Endothelial cell of umbilical vein (primary cell): ENCODE results near the gene DCLK2.

Experiments
- EZH2 ChIP-seq: IDR thresholded peaks from 2 replicates; pipeline ENCODE4 v1.6.1; 2012; ENCODE audit warnings: borderline replicate concordance, low read depth, mild to moderate bottlenecking, moderate library complexity, low read length, inconsistent platforms; ENCODE audit not compliant: severe bottlenecking
- FOS ChIP-seq: IDR thresholded peaks from 2 replicates; pipeline ENCODE4 v1.6.1; 2011; ENCODE audit warnings: mild to moderate bottlenecking, low read length, moderate library complexity, borderline replicate concordance; ENCODE audit not compliant: insufficient read depth
- GATA2 ChIP-seq: IDR thresholded peaks from 2 replicates; pipeline ENCODE4 v1.7.0; 2011; ENCODE audit warnings: low read depth, mild to moderate bottlenecking, moderate library complexity, mixed read lengths, low read length; ENCODE audit not compliant: insufficient read length, insufficient read depth
- JUN ChIP-seq: IDR thresholded peaks from 2 replicates; pipeline ENCODE4 v1.6.1; 2011; ENCODE audit warnings: borderline replicate concordance, low read depth; ENCODE audit not compliant: insufficient read length, insufficient read depth
- MYC ChIP-seq: IDR thresholded peaks from one replicate; pipeline ENCODE4 v1.6.1; 2011; ENCODE audit warnings: mild to moderate bottlenecking, low read depth, low read length
- POLR2A ChIP-seq: IDR thresholded peaks from 2 replicates; pipeline ENCODE4 v1.6.1; 2012; ENCODE audit warnings: low read depth, mild to moderate bottlenecking, control low read depth, low read length
- POLR2AphosphoS5 ChIP-seq: IDR thresholded peaks from 2 replicates; pipeline ENCODE4 v1.6.1; 2012; ENCODE audit warnings: low read depth, mild to moderate bottlenecking, control low read depth, low read length, moderate library complexity; ENCODE audit not compliant: insufficient read depth
- TF ChIP-seq, protein P1 (sequence below), 2 donors: IDR thresholded peaks; 1 replicate in 1 of 2; 2 replicates in 1 of 2; pipeline ENCODE4 v1.5.1; 2011; ENCODE audit warnings: low read length in 2 of 2, mild to moderate bottlenecking in 2 of 2, moderate library complexity in 2 of 2, control low read depth in 1 of 2, inconsistent platforms in 1 of 2, low read depth in 1 of 2; ENCODE audit not compliant: insufficient read depth in 1 of 2; ENCODE audit errors: extremely low read depth in 1 of 2
- TF ChIP-seq, protein P2 (sequence below): IDR thresholded peaks from 2 replicates; pipeline ENCODE4 v1.6.1; 2011; ENCODE audit not compliant: insufficient read depth, insufficient read length

DNA sequence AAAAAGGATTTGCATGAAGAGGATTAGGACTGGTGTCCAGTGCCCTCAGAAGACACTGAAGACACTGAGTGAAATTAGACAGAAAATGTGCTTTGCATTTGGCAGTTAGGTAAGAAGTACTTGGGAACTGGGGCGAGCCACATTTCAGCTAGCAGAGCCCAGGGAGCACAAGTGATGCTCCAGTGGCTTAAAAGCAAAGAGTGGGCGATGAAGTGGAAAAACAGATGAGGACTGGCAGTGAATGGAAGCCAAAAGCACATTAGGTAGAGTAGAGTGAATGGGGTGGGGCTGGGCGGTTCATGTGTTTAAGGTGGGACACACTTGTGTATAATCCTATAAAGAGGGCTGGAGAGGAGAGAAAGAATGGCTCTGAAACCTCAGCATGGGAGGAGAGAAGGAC lies 18.4 kb downstream of the DCLK2 start:
- no peak for TF ChIP-seq POLR2AphosphoS5
- TF ChIP-seq, protein P1, sequence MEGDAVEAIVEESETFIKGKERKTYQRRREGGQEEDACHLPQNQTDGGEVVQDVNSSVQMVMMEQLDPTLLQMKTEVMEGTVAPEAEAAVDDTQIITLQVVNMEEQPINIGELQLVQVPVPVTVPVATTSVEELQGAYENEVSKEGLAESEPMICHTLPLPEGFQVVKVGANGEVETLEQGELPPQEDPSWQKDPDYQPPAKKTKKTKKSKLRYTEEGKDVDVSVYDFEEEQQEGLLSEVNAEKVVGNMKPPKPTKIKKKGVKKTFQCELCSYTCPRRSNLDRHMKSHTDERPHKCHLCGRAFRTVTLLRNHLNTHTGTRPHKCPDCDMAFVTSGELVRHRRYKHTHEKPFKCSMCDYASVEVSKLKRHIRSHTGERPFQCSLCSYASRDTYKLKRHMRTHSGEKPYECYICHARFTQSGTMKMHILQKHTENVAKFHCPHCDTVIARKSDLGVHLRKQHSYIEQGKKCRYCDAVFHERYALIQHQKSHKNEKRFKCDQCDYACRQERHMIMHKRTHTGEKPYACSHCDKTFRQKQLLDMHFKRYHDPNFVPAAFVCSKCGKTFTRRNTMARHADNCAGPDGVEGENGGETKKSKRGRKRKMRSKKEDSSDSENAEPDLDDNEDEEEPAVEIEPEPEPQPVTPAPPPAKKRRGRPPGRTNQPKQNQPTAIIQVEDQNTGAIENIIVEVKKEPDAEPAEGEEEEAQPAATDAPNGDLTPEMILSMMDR (IDR thresholded peaks at IDR 0.05; ENCODE audit: extremely low read depth in 1 of 2, insufficient read depth in 1 of 2, low read depth in 1 of 2, low read length in 2 of 2), result no peak
- TF ChIP-seq POLR2A, result no peak
- TF ChIP-seq EZH2, result no peak
- TF ChIP-seq, protein P2, sequence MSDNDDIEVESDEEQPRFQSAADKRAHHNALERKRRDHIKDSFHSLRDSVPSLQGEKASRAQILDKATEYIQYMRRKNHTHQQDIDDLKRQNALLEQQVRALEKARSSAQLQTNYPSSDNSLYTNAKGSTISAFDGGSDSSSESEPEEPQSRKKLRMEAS, result no peak
- no peak for TF ChIP-seq FOS
- no peak for TF ChIP-seq JUN
- no peak for TF ChIP-seq MYC
- TF ChIP-seq GATA2, result no peak
